Measurements from ENCODE around the gene PRKACA.

PRKACA gene

DNA sequence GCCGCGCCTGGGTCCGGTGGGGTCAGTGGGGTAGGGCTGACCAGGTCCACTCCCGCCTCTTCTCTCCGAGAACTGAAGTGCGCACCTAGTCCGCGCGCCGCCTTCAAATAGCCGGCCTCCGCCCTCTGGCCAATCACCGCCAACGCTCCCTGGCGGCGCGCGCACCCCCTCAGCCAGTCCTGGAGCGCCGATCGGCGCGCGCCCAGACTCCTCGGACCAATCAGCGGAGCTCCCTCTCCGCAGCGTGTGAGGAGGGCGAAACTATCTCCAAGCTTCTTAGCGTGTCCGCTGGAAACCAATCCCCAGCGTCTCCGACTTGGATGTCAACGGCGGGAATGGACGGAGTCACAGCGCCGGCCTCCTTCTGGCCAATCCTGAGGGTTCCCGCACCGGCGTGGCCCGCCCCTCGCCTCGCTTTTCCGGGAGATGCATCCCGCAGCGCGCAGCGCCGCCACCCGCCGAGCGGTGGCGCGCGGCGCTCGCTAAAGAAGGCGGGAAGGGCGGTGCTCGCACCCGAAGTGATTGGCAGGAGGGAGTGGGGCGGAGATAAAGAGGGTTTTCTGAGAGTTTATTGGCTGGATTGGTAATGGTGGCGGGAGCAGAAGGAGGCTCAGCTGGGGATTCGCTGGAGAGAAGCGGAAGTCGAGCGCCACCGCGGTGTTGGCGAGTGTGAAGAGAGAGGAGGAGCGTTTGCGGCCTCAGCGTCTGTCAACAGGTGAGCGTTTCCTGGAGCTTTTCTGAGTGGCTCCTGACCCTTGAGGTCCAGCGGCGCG, 19.1 kb upstream of the PRKACA start, which contains the start of gene ASF1B:
ASF1B (minus strand) TSS at position 81 of the 773 bp plus-strand sequence. CDS start 133 bp downstream, outside the sequence.
- Histone ChIP-seq H3K9ac (ENCODE audit: insufficient read length, low read depth) (peak within 1 kb of the TSS; percentile 99), H3K4me1 (ENCODE audit: insufficient read depth, insufficient read length) (peaks cover 9% of the 10 kb centered on the region), H3K9me3 (ENCODE audit: insufficient read depth, low read length) (no peaks in the 10 kb centered on the region), H3K27me3 (ENCODE audit: insufficient read depth, insufficient read length) (no peaks in the 10 kb centered on the region), H3K4me3 (ENCODE audit: insufficient read length, low read depth) (peak within 1 kb of the TSS; percentile 92), H3K36me3 (ENCODE audit: insufficient read depth, insufficient read length, low read length) (peaks cover 24% of the 10 kb centered on the region)
- TF ChIP-seq SUZ12 (IDR thresholded peaks at IDR 0.05; ENCODE audit: extremely low read depth, insufficient read depth, insufficient read length) (no peak), YY1 (IDR thresholded peaks at IDR 0.05; ENCODE audit: insufficient read depth, insufficient read length) (no peak), ZNF274 (IDR thresholded peaks at IDR 0.05; ENCODE audit: low read depth, low read length) (no peak)
- peak; percentile 99 for DNase-seq (ENCODE audit: low read depth, low spot score)

DNA sequence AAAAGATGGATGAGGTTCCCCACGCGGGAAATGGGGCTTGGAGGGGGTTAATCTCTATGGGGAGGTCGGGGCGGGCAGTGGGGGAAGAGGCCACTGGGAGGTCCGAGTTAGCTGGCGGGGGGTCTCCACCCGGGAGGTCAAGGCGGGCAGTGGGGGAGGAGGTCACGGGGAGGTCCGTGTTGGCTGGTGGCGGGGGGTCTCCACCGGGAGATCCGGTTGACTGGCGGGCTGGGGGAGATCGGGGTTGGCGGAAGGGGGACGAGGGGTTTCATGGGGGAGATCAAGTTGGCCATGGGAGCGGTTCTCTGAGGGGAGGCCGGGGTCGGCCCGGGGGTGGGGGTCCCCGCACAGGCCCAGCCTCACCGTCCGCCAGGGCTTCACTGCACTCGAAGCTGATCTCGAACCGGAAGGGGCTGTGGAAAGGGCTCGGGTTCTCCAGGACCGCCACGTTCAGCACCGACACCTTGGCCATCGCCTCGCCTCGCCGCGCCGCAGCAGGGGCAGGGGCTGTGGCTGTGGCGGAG, 18.5 kb upstream of the PRKACA start:
- Histone ChIP-seq H3K9me3 (ENCODE audit: insufficient read depth, low read length) (no peaks in the 10 kb centered on the region), H3K9ac (ENCODE audit: insufficient read length, low read depth) (peak overlapping the region; percentile 99), H3K4me1 (ENCODE audit: insufficient read depth, insufficient read length) (peaks cover 9% of the 10 kb centered on the region), H3K36me3 (ENCODE audit: insufficient read depth, insufficient read length, low read length) (peaks cover 26% of the 10 kb centered on the region), H3K4me3 (ENCODE audit: insufficient read length, low read depth) (peak overlapping the region; percentile 92), H3K27me3 (ENCODE audit: insufficient read depth, insufficient read length) (no peaks in the 10 kb centered on the region)
- DNase-seq (ENCODE audit: low read depth, low spot score), result no peak
- TF ChIP-seq SUZ12 (IDR thresholded peaks at IDR 0.05; ENCODE audit: extremely low read depth, insufficient read depth, insufficient read length), result no peak
- TF ChIP-seq YY1 (IDR thresholded peaks at IDR 0.05; ENCODE audit: insufficient read depth, insufficient read length), result no peak

DNA sequence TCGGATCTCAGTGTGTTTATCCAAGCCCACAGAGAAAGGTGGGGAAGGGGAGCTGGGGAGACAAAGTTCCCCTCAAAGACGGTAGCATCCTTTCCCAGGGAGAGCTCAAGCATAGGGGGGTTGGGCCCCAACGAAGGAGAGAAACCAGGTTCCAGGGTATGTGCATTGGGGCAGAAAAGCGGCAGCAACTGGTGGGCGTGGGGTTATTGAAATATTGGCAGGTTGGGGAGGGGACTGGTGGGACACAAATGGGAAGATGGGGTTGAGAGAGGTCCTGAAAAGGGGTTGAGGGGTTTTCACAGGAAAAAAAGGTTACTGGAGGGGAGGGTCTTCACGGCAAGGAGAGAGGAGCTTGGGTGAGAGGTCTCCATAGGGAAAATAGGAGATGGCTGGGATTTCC, 17.8 kb upstream of the PRKACA start:
- H3K4me1 ChIP-seq (ENCODE audit: insufficient read depth, insufficient read length), result peaks cover 9% of the 10 kb centered on the region
- H3K9me3 ChIP-seq (ENCODE audit: insufficient read depth, low read length), result no peaks in the 10 kb centered on the region
- no peak for DNase-seq (ENCODE audit: low read depth, low spot score)
- no peak for TF ChIP-seq SUZ12 (IDR thresholded peaks at IDR 0.05; ENCODE audit: extremely low read depth, insufficient read depth, insufficient read length)
- no peak for TF ChIP-seq YY1 (IDR thresholded peaks at IDR 0.05; ENCODE audit: insufficient read depth, insufficient read length)
- TF ChIP-seq ZNF274 (IDR thresholded peaks at IDR 0.05; ENCODE audit: low read depth, low read length), result no peak
- H3K27me3 ChIP-seq (ENCODE audit: insufficient read depth, insufficient read length), result no peaks in the 10 kb centered on the region
- H3K36me3 ChIP-seq (ENCODE audit: insufficient read depth, insufficient read length, low read length), result peaks cover 26% of the 10 kb centered on the region
- H3K4me3 ChIP-seq (ENCODE audit: insufficient read length, low read depth), result peak overlapping the region; percentile 92
- H3K9ac ChIP-seq (ENCODE audit: insufficient read length, low read depth), result peak overlapping the region; percentile 99

DNA sequence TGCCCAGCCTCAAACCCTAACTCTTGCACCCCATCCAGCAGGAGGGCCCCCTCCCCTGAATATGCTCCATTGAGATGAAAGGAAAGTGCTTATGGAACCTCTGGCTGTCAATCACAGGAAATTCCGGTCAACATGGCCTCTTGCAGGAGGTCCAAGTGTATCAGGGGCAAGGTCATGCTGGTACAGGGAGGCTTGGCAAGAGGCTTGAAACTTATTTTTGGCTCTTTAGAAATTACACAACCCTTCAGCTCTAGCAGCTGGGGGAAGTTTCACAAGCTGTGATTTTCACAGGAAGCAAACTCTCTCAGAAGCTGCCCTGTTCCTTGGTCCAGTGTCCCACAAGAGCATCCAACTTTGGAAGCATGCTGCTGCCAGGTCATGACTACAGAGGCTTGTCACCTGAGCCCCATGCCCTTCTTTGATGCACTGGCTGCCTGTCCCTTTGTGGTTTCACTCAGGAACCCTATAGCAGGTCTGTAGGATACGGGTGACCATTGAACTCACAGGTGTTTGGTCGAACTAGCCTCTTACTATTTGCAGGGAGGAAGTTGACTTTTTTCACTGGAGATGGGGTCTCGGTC, 10.5 kb upstream of the PRKACA start:
- no peaks in the 10 kb centered on the region for H3K4me1 ChIP-seq (ENCODE audit: insufficient read depth, insufficient read length)
- H3K9ac ChIP-seq (ENCODE audit: insufficient read length, low read depth), result no peak overlapping the region

DNA sequence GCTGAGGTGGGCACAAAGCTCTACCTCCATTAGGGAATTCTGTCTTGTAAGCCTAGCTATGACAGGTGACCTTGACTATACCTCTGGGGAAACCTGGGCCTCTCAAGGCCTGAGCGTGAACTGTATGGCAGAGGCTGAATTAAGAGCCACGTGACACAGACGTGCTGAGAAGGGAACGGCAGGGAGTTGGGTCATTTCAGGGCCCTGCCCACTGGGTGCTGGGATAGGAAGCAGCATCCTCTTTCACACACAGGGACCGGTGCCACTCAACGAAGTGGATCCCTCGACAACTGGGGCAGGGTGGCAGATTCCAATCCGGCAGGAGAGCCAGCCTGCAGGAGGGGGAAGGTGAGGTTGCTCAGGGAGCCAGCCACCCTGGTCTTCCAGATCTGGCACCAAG, 9.6 kb upstream of the PRKACA start:
- Histone ChIP-seq H3K4me1 (ENCODE audit: insufficient read depth, insufficient read length) (no peaks in the 10 kb centered on the region), H3K36me3 (ENCODE audit: insufficient read depth, insufficient read length, low read length) (peaks cover 53% of the 10 kb centered on the region), H3K9ac (ENCODE audit: insufficient read length, low read depth) (no peak overlapping the region), H3K27me3 (ENCODE audit: insufficient read depth, insufficient read length) (no peaks in the 10 kb centered on the region), H3K4me3 (ENCODE audit: insufficient read length, low read depth) (no peak overlapping the region), H3K9me3 (ENCODE audit: insufficient read depth, low read length) (no peaks in the 10 kb centered on the region)
- DNase-seq (ENCODE audit: low read depth, low spot score), result no peak
- no peak for TF ChIP-seq YY1 (IDR thresholded peaks at IDR 0.05; ENCODE audit: insufficient read depth, insufficient read length)
- TF ChIP-seq ZNF274 (IDR thresholded peaks at IDR 0.05; ENCODE audit: low read depth, low read length), result no peak
- no peak for TF ChIP-seq SUZ12 (IDR thresholded peaks at IDR 0.05; ENCODE audit: extremely low read depth, insufficient read depth, insufficient read length)

More for the DNA sequence above, 10.5 kb upstream of the PRKACA start:
- no peak for DNase-seq (ENCODE audit: low read depth, low spot score)
- no peak overlapping the region for H3K4me3 ChIP-seq (ENCODE audit: insufficient read length, low read depth)
- TF ChIP-seq ZNF274 (IDR thresholded peaks at IDR 0.05; ENCODE audit: low read depth, low read length) (no peak), SUZ12 (IDR thresholded peaks at IDR 0.05; ENCODE audit: extremely low read depth, insufficient read depth, insufficient read length) (no peak), YY1 (IDR thresholded peaks at IDR 0.05; ENCODE audit: insufficient read depth, insufficient read length) (no peak)
- no peaks in the 10 kb centered on the region for H3K27me3 ChIP-seq (ENCODE audit: insufficient read depth, insufficient read length)
- H3K36me3 ChIP-seq (ENCODE audit: insufficient read depth, insufficient read length, low read length), result peaks cover 55% of the 10 kb centered on the region
- H3K9me3 ChIP-seq (ENCODE audit: insufficient read depth, low read length), result no peaks in the 10 kb centered on the region

DNA sequence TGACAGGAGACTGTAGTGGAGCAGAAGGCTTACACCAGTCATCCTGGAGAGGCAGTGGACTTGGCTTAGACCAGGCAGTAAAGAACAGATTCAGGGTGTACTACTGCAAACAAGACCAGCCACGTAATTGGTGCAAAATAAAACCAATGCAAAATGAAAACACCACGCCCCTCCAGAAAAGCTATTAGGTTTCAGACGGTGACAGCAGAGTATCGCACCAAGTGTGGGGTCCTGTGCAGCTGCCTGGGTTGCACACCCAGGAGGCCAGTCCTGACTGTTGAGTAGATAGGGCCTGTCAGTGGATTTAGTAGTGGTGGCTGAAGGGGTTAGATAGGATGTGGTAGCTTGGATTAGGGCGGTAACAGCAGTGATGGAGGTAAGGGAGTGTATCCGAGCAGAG, 5.4 kb upstream of the PRKACA start:
- Histone ChIP-seq H3K4me3 (ENCODE audit: insufficient read length, low read depth) (no peak overlapping the region), H3K4me1 (ENCODE audit: insufficient read depth, insufficient read length) (no peaks in the 10 kb centered on the region), H3K9me3 (ENCODE audit: insufficient read depth, low read length) (no peaks in the 10 kb centered on the region), H3K9ac (ENCODE audit: insufficient read length, low read depth) (no peak overlapping the region), H3K36me3 (ENCODE audit: insufficient read depth, insufficient read length, low read length) (peaks cover 55% of the 10 kb centered on the region), H3K27me3 (ENCODE audit: insufficient read depth, insufficient read length) (no peaks in the 10 kb centered on the region)
- no peak for TF ChIP-seq SUZ12 (IDR thresholded peaks at IDR 0.05; ENCODE audit: extremely low read depth, insufficient read depth, insufficient read length)
- no peak for TF ChIP-seq YY1 (IDR thresholded peaks at IDR 0.05; ENCODE audit: insufficient read depth, insufficient read length)
- no peak for TF ChIP-seq ZNF274 (IDR thresholded peaks at IDR 0.05; ENCODE audit: low read depth, low read length)
- DNase-seq (ENCODE audit: low read depth, low spot score), result no peak

DNA sequence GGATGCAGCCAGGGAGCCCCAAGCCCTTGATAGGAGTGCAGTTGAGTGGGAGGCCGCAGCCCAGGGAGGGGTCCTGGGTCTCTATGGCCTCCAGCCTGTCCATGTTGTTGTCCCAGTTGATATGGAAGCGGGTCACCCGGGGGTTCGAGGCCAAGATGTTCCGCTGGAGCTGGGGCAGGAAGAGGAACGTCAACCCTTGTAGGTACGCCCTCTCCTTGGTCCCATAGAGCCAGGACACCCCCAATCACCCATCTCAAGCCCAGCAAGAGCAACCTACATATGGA, 2.9 kb upstream of the PRKACA start:
- no peak for TF ChIP-seq YY1 (IDR thresholded peaks at IDR 0.05; ENCODE audit: insufficient read depth, insufficient read length)
- peaks cover 5% of the 10 kb centered on the region for H3K4me1 ChIP-seq (ENCODE audit: insufficient read depth, insufficient read length)
- no peak overlapping the region for H3K9ac ChIP-seq (ENCODE audit: insufficient read length, low read depth)
- no peak for DNase-seq (ENCODE audit: low read depth, low spot score)
- no peaks in the 10 kb centered on the region for H3K27me3 ChIP-seq (ENCODE audit: insufficient read depth, insufficient read length)
- peaks cover 44% of the 10 kb centered on the region for H3K36me3 ChIP-seq (ENCODE audit: insufficient read depth, insufficient read length, low read length)
- no peaks in the 10 kb centered on the region for H3K9me3 ChIP-seq (ENCODE audit: insufficient read depth, low read length)
- no peak overlapping the region for H3K4me3 ChIP-seq (ENCODE audit: insufficient read length, low read depth)
